Sigmoid colon (tissue), 7 donors: Measurements from ENCODE around the gene SFMBT1. TPM values are rescaled to one million over a fixed set of nuclear protein-coding genes. Genes with fewer than 3 reads are reported as not detected.

ENCODE experiments used
- DNase-seq: peaks from one replicate; pipeline ENCODE4 v3.0.0-alpha.2; 2019
- H3K27ac ChIP-seq, 4 donors: fragments of 200-600 bp; sonication (generic); one replicate each; pipeline ENCODE4 v1.5.1; 2016 to 2019; ENCODE audit warnings: mild to moderate bottlenecking in 1 of 4
- H3K27me3 ChIP-seq, 3 donors: fragments of 200-600 bp; sonication (generic); one replicate each; pipeline ENCODE4 v1.5.1; 2019; ENCODE audit warnings: mild to moderate bottlenecking in 1 of 3
- H3K36me3 ChIP-seq, 4 donors: fragments of 200-600 bp; sonication (generic); one replicate each; pipeline ENCODE4 v1.5.1; 2016 to 2019
- H3K4me1 ChIP-seq, 4 donors: fragments of 200-600 bp; sonication (generic); one replicate each; pipeline ENCODE4 v1.5.1; 2017 to 2019
- H3K4me3 ChIP-seq, 4 donors: fragments of 200-600 bp; sonication (generic); one replicate each; pipeline ENCODE4 v1.5.1; 2017 to 2019; ENCODE audit warnings: mild to moderate bottlenecking in 2 of 4, moderate library complexity in 1 of 4
- H3K9me3 ChIP-seq, 4 donors: fragments of 200-600 bp in 3 of 4; sonication (generic) in 3 of 4; one replicate each; pipeline versions ENCODE4 v1.5.1 to v1.6.1; 2013 to 2019
- EP300 ChIP-seq, 4 donors: sonication (generic); formaldehyde crosslinking; IDR thresholded peaks; one replicate each; pipeline ENCODE4 v1.6.1; 2017; ENCODE audit warnings: antibody characterized with exemption in 4 of 4
- POLR2A ChIP-seq, 2 donors: fragments of 450-650 bp; IDR thresholded peaks; one replicate each; pipeline ENCODE4 v1.6.1; 2016; ENCODE audit warnings: antibody characterized with exemption in 2 of 2, mild to moderate bottlenecking in 2 of 2, moderate library complexity in 2 of 2
- POLR2AphosphoS5 ChIP-seq, 4 donors: sonication (generic); formaldehyde crosslinking; IDR thresholded peaks; one replicate each; pipeline ENCODE4 v1.6.1; 2017; ENCODE audit warnings: antibody characterized with exemption in 4 of 4
- WGBS, 2 donors: extraction: QIAGEN DNeasy Blood & Tissue Kit; methylation state at CpG; one replicate each; pipeline ENCODE4 v1.1.7; 2013; 5-methylcytosine and 5-hydroxymethylcytosine counted together
- intact Hi-C: fragments of 100-400 bp; cut with DNase I; formaldehyde crosslinking; loops from one replicate; pipeline ENCODE4 v1.15.1; 2023
- polyA plus RNA-seq, 3 donors: library from polyadenylated mRNA; stranded (reverse); fragments of 200-250 nt; gene quantifications; one replicate each; pipeline ENCODE4 v1.2.3, GENCODE V29; 2013
- total RNA-seq, 4 donors: library from RNA; depleted of rRNA; stranded (reverse); fragments of >200 nt; gene quantifications; one replicate each; pipeline ENCODE4 v1.1.0, GENCODE V29; 2016
- TF ChIP-seq, protein P1 (sequence below), 4 experiments: fragments of 450-650 bp in 3 of 4; fragments of 200-600 bp in 1 of 4; IDR thresholded peaks; one replicate each; pipeline ENCODE4 v1.5.1; 2016 to 2019; ENCODE audit warnings: antibody characterized with exemption in 4 of 4, mild to moderate bottlenecking in 3 of 4, moderate library complexity in 2 of 4
- donor health status: healthy with polysubstance abuse.
- donor health status: Bipolar disorder and iron deficiency.
- donor health status: healthy.

SFMBT1 gene
- total and polyA plus RNA-seq, 7 donors: 4.8 to 16.1 (median 10.2) TPM

- TF ChIP-seq POLR2AphosphoS5 (IDR thresholded peaks at IDR 0.05) (no peak), EP300 (IDR thresholded peaks at IDR 0.05) (no peak), POLR2A (IDR thresholded peaks at IDR 0.05) (no peak)
- TF ChIP-seq, protein P1, sequence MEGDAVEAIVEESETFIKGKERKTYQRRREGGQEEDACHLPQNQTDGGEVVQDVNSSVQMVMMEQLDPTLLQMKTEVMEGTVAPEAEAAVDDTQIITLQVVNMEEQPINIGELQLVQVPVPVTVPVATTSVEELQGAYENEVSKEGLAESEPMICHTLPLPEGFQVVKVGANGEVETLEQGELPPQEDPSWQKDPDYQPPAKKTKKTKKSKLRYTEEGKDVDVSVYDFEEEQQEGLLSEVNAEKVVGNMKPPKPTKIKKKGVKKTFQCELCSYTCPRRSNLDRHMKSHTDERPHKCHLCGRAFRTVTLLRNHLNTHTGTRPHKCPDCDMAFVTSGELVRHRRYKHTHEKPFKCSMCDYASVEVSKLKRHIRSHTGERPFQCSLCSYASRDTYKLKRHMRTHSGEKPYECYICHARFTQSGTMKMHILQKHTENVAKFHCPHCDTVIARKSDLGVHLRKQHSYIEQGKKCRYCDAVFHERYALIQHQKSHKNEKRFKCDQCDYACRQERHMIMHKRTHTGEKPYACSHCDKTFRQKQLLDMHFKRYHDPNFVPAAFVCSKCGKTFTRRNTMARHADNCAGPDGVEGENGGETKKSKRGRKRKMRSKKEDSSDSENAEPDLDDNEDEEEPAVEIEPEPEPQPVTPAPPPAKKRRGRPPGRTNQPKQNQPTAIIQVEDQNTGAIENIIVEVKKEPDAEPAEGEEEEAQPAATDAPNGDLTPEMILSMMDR (IDR thresholded peaks at IDR 0.05): no peak
- DNase-seq: no peak
- intact Hi-C loops: loop anchor here (5.0 kb wide), 1 partner anchor 48 kb away; no protein-coding TSS in a partner anchor
- Histone ChIP-seq H3K36me3 (no peaks in the 10 kb centered on the region), H3K9me3 (no peaks in the 10 kb centered on the region), H3K4me1 (peaks cover 0 to 61% (median 47%) of the 10 kb centered on the region in 4 donors), H3K4me3 (no peak overlapping the region), H3K27ac (peak overlapping the region in 1 of 4 donors; percentile 83), H3K27me3 (no peaks in the 10 kb centered on the region)
- 65 to 70% methylated on average over 5 of the region's 5 CpGs for WGBS, 2 donors
Measured at GRCh38 chr3:52895418-52895817, 150.5 kb downstream of the SFMBT1 start.

DNA sequence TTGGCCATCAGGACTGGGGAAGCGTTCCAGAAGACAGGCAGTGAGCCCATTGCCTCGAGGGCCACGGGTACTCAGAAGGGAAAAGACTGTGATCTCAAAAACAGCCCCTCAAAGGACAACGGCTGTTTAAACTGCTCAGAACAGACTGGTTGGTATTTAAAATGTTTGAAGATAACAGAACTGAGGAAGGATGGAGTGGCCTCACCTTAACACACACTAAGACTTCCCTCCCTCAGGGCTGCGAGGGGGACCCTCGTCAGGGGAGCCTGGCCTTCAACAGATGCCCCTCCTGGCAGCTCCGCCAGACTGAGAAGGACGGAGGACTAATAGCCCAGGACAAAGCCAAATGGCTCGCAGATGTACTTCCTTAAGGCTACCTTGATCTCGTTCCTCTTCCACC lies 151.1 kb downstream of the SFMBT1 start:
- intact Hi-C loops: loop anchor here (5.0 kb wide), 1 partner anchor 47 kb away; no protein-coding TSS in a partner anchor

GRCh38 chr3:52893723-52894122 lies 152.2 kb downstream of the SFMBT1 start:
- Histone ChIP-seq H3K4me1 (peaks cover 0 to 61% (median 47%) of the 10 kb centered on the region in 4 donors), H3K36me3 (no peaks in the 10 kb centered on the region), H3K9me3 (no peaks in the 10 kb centered on the region), H3K27ac (peak overlapping the region in 3 of 4 donors; percentile 27 to 69 (median 68)), H3K4me3 (no peak overlapping the region), H3K27me3 (no peaks in the 10 kb centered on the region)
- TF ChIP-seq POLR2AphosphoS5 (IDR thresholded peaks at IDR 0.05): no peak
- TF ChIP-seq EP300 (IDR thresholded peaks at IDR 0.05): no peak
- no peak for TF ChIP-seq POLR2A (IDR thresholded peaks at IDR 0.05)
- TF ChIP-seq, protein P1 (IDR thresholded peaks at IDR 0.05): no peak
- WGBS, 2 donors: 61 to 63% methylated on average over 4 of the region's 4 CpGs
- intact Hi-C loops: no loop called here
- DNase-seq: no peak

More for the DNA sequence above, 151.1 kb downstream of the SFMBT1 start:
- Histone ChIP-seq H3K27ac (peak overlapping the region in 2 of 4 donors; percentile 68 to 69), H3K36me3 (no peaks in the 10 kb centered on the region), H3K4me3 (no peak overlapping the region), H3K4me1 (peaks cover 0 to 61% (median 47%) of the 10 kb centered on the region in 4 donors), H3K27me3 (no peaks in the 10 kb centered on the region), H3K9me3 (no peaks in the 10 kb centered on the region)
- 85 to 94% methylated on average over 10 of the region's 10 CpGs for WGBS, 2 donors
- TF ChIP-seq, protein P1 (IDR thresholded peaks at IDR 0.05): no peak
- TF ChIP-seq POLR2A (IDR thresholded peaks at IDR 0.05): no peak
- no peak for TF ChIP-seq POLR2AphosphoS5 (IDR thresholded peaks at IDR 0.05)
- TF ChIP-seq EP300 (IDR thresholded peaks at IDR 0.05): no peak
- DNase-seq: no peak

DNA sequence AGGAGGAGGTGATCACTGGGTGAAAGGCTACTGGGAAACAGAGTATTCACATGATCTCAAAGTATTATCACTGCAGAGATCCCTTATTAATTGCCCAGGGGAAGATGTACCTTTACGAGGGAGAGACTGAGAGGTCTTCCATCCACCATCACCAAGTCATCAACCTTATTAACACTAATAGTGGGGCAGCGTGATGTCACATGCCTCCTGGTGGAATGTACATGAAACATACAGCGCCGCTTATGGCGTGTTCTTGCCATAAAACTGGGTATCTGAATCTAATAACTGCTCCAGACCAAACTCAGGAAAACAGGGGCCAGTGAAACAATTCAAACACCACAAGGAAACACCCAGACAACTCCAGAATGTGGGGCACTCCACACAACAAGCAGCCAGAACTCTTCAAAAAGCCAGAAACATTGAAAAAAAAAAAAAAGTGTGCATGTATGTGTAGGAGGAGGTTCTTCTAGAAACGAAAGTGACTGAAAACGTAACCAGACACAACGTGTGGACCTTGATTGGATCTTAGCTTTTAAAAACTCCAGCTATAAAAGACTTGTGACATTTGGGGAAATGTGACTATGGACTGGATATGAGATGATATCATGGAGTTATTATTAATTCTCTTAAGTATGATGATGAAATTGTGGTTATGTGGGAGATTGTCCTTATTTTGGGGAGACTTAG lies 153.1 kb downstream of the SFMBT1 start:
- peaks cover 0 to 57% (median 44%) of the 10 kb centered on the region in 4 donors for H3K4me1 ChIP-seq
- peak overlapping the region; percentile 5 to 69 (median 48) for H3K27ac ChIP-seq
- 67 to 70% methylated on average over 8 of the region's 8 CpGs for WGBS, 2 donors
- H3K36me3 ChIP-seq: no peaks in the 10 kb centered on the region
- intact Hi-C loops: no loop called here
- H3K4me3 ChIP-seq: peak overlapping the region in 1 of 4 donors; percentile 19
- H3K9me3 ChIP-seq: no peaks in the 10 kb centered on the region
- no peak for DNase-seq
- TF ChIP-seq, protein P1 (IDR thresholded peaks at IDR 0.05): no peak
- TF ChIP-seq POLR2AphosphoS5 (IDR thresholded peaks at IDR 0.05) (peak in 1 of 4 donors; percentile 18), EP300 (IDR thresholded peaks at IDR 0.05) (no peak), POLR2A (IDR thresholded peaks at IDR 0.05) (no peak)
- no peaks in the 10 kb centered on the region for H3K27me3 ChIP-seq
